ENCODE results near the gene ST6GALNAC4. TPM values are rescaled to one million over a fixed set of nuclear protein-coding genes. Genes with fewer than 3 reads are reported as not detected.
A peak's percentile ranks its signal among the peaks of the same experiment; 100 is the strongest.

ST6GALNAC4 gene
- total and polyA plus RNA-seq, 9 of the 15 experiments (the other 6 are each of a cell fraction or from before 2014, with no cell fraction given) = 2.6 to 43.1 (median 15.4) TPM

DNA sequence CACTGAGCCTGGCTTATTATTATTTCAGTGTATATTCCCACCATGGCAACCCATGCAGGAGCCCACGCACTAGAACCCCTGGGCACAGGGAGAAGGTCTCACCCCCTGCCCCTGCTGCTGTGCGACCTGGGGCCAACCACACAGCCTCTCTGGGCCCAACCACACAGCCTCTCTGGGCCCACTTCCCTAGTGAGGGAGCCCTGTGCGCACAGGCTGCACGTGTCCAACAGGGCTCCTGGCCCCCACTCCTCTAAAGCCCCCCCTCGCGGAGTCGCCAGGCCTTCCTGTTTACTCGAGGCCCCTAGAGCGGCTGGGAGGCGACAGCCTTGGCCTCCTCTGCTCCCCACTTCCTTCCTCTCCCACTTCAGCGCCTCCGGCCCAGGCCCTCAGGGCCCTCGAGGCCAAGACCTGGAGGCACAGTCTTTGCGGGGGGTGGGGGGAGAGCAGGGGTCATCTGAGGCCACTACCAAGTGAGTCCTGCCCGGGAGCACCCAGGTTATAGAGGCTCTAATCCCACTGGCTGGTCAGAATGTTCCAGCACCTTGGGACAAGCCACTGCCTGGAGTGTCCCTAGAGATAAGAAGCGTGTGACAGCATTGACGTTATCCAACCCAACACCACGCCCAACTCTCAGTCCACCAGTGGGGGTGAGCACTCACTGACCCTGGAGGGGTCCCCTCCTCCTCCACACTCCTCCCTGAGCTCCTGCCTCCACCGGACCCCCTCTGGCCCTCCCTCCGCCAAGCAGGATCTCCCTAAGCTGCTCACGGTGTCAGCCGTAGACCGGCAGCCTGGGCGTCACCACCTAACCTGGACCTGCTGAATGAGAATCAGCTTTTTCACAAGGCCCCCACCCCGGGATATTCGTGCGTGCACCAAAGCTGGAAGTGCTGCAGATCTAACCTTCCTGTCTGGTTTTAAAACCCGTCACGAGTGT lies 54.5 kb downstream of the ST6GALNAC4 start (continued):
- TF ChIP-seq, protein P1, sequence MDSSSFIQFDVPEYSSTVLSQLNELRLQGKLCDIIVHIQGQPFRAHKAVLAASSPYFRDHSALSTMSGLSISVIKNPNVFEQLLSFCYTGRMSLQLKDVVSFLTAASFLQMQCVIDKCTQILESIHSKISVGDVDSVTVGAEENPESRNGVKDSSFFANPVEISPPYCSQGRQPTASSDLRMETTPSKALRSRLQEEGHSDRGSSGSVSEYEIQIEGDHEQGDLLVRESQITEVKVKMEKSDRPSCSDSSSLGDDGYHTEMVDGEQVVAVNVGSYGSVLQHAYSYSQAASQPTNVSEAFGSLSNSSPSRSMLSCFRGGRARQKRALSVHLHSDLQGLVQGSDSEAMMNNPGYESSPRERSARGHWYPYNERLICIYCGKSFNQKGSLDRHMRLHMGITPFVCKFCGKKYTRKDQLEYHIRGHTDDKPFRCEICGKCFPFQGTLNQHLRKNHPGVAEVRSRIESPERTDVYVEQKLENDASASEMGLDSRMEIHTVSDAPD (CRISPR knock-in tag; IDR thresholded peaks at IDR 0.05) = no peak
- no peak for TF ChIP-seq ZNF717 (CRISPR knock-in tag; IDR thresholded peaks at IDR 0.05)
- TF ChIP-seq, protein P2, sequence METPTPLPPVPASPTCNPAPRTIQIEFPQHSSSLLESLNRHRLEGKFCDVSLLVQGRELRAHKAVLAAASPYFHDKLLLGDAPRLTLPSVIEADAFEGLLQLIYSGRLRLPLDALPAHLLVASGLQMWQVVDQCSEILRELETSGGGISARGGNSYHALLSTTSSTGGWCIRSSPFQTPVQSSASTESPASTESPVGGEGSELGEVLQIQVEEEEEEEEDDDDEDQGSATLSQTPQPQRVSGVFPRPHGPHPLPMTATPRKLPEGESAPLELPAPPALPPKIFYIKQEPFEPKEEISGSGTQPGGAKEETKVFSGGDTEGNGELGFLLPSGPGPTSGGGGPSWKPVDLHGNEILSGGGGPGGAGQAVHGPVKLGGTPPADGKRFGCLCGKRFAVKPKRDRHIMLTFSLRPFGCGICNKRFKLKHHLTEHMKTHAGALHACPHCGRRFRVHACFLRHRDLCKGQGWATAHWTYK (CRISPR knock-in tag; IDR thresholded peaks at IDR 0.05) = 0 out of 2 replicates have a peak, but pooled peaks have one; percentile 21
- TF ChIP-seq FOXA3 (CRISPR knock-in tag; conservative IDR thresholded peaks at IDR 0.05 in 1 of 2, IDR thresholded peaks at IDR 0.05 in 1 of 2) = peak; percentile 71 to 91
- TF ChIP-seq SRSF3 (IDR thresholded peaks at IDR 0.05; ENCODE audit: insufficient read depth, low read length) = no peak
- no peak for TF ChIP-seq ILK (tag; IDR thresholded peaks at IDR 0.05; ENCODE audit: borderline replicate concordance, low read depth)
- peak; percentile 87 for TF ChIP-seq CBFA2T3 (IDR thresholded peaks at IDR 0.05)
- no peak for TF ChIP-seq SREBF2 (CRISPR knock-in tag; IDR thresholded peaks at IDR 0.05)
- no peak for TF ChIP-seq MYBL2 (IDR thresholded peaks at IDR 0.05; ENCODE audit: low read depth)
- no peak for TF ChIP-seq MYBL2 (CRISPR knock-in tag; IDR thresholded peaks at IDR 0.05; ENCODE audit: borderline replicate concordance)
- TF ChIP-seq, protein P3, sequence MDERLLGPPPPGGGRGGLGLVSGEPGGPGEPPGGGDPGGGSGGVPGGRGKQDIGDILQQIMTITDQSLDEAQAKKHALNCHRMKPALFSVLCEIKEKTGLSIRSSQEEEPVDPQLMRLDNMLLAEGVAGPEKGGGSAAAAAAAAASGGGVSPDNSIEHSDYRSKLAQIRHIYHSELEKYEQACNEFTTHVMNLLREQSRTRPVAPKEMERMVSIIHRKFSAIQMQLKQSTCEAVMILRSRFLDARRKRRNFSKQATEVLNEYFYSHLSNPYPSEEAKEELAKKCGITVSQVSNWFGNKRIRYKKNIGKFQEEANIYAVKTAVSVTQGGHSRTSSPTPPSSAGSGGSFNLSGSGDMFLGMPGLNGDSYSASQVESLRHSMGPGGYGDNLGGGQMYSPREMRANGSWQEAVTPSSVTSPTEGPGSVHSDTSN (CRISPR knock-in tag; IDR thresholded peaks at IDR 0.05; ENCODE audit: low read depth) = no peak
- TF ChIP-seq, protein P3 (tag; conservative IDR thresholded peaks at IDR 0.05; ENCODE audit: low read depth) = 0 out of 2 replicates have a peak, but pooled peaks have one; percentile 47
- TF ChIP-seq, protein P4, sequence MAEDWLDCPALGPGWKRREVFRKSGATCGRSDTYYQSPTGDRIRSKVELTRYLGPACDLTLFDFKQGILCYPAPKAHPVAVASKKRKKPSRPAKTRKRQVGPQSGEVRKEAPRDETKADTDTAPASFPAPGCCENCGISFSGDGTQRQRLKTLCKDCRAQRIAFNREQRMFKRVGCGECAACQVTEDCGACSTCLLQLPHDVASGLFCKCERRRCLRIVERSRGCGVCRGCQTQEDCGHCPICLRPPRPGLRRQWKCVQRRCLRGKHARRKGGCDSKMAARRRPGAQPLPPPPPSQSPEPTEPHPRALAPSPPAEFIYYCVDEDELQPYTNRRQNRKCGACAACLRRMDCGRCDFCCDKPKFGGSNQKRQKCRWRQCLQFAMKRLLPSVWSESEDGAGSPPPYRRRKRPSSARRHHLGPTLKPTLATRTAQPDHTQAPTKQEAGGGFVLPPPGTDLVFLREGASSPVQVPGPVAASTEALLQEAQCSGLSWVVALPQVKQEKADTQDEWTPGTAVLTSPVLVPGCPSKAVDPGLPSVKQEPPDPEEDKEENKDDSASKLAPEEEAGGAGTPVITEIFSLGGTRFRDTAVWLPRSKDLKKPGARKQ (CRISPR knock-in tag; IDR thresholded peaks at IDR 0.05) = no peak
- no peak for TF ChIP-seq SIRT6 (IDR thresholded peaks at IDR 0.05; ENCODE audit: low read depth, low read length)
- 0 out of 2 replicates have a peak, but pooled peaks have one; percentile 1 for TF ChIP-seq ZSCAN32 (CRISPR knock-in tag; IDR thresholded peaks at IDR 0.05)
- no peak for TF ChIP-seq HDAC3 (IDR thresholded peaks at IDR 0.05; ENCODE audit: borderline replicate concordance, partially characterized antibody)
